ENCODE data around the gene PITHD1.

GRCh38 chr1:23795676-23796465 is 17.7 kb downstream of the PITHD1 start:
- TF ChIP-seq POLR2A (IDR thresholded peaks at IDR 0.05; ENCODE audit: low read depth, low read length), result no peak
- TF ChIP-seq, protein P1, sequence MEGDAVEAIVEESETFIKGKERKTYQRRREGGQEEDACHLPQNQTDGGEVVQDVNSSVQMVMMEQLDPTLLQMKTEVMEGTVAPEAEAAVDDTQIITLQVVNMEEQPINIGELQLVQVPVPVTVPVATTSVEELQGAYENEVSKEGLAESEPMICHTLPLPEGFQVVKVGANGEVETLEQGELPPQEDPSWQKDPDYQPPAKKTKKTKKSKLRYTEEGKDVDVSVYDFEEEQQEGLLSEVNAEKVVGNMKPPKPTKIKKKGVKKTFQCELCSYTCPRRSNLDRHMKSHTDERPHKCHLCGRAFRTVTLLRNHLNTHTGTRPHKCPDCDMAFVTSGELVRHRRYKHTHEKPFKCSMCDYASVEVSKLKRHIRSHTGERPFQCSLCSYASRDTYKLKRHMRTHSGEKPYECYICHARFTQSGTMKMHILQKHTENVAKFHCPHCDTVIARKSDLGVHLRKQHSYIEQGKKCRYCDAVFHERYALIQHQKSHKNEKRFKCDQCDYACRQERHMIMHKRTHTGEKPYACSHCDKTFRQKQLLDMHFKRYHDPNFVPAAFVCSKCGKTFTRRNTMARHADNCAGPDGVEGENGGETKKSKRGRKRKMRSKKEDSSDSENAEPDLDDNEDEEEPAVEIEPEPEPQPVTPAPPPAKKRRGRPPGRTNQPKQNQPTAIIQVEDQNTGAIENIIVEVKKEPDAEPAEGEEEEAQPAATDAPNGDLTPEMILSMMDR (IDR thresholded peaks at IDR 0.05; ENCODE audit: extremely low read depth in 1 of 2, insufficient read depth in 1 of 2, low read depth in 1 of 2, low read length in 2 of 2), result no peak
